ENCODE results near the gene PMF1. TPM values are rescaled to one million over a fixed set of nuclear protein-coding genes. Genes with fewer than 3 reads are reported as not detected.

PMF1 gene
- polyA plus RNA-seq, 3 donors from 2014 or later = 67.3 to 122 (median 100) TPM

DNA sequence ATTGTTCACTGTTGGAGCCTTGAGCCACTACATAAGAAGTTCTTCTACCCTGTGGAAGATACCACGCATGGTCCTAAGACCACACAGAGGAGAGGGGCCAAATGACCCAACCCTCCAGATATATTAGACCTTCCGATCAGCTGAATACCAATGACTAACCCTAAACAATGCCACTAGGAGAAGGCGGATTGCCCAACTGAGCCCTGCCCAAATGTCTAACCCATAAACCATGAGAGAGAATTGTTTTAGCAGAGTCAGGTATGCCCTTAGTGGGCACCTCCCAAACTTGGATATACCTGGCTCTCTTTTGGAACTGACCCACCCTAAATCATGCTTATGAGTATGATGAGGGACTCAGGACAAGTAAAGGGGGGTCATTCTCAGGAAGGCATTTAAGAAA lies 57.5 kb downstream of the PMF1 start:
- peaks cover 22 to 68% (median 55%) of the 10 kb centered on the region in 3 donors for H3K36me3 Mint-ChIP-seq
- peaks cover 0 to 4% (median 3%) of the 10 kb centered on the region in 3 donors for H3K27me3 Mint-ChIP-seq (ENCODE audit: low read depth in 3 of 3)
- H3K4me3 Mint-ChIP-seq = no peak overlapping the region
- H3K27ac Mint-ChIP-seq = no peak overlapping the region
- H3K4me1 Mint-ChIP-seq = no peaks in the 10 kb centered on the region
- H3K9me3 Mint-ChIP-seq = no peaks in the 10 kb centered on the region
- DNase-seq = no peak

DNA sequence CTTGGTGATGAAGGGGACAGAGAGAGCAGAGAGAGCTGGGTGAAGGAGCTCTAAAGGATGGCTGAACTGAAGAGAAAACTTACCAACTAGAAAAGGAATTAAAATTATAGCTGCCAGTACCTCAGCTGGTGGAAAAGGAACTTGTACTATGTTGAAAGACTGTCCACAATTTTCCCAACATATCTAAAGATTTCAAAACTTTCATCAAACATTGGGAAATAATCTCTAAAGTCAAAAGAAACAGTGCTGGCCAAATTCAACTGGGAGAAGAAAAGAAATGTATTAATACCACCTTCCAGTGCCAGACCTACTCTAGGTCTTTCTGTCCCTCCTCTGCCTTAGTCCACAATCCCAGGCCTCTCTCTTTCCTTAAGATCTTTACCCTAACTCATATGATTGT lies 63.7 kb downstream of the PMF1 start:
- DNase-seq = no peak
- H3K27me3 Mint-ChIP-seq (ENCODE audit: low read depth in 3 of 3) = peaks cover 0 to 2% (median 0%) of the 10 kb centered on the region in 3 donors
- peaks cover 8 to 19% of the 10 kb centered on the region in 2 donors for H3K4me1 Mint-ChIP-seq
- H3K9me3 Mint-ChIP-seq = no peaks in the 10 kb centered on the region
- H3K36me3 Mint-ChIP-seq = peaks cover 21 to 47% (median 35%) of the 10 kb centered on the region in 3 donors
- H3K27ac Mint-ChIP-seq = peak overlapping the region in 1 of 6 donors; percentile 6
- no peak overlapping the region for H3K4me3 Mint-ChIP-seq

DNA sequence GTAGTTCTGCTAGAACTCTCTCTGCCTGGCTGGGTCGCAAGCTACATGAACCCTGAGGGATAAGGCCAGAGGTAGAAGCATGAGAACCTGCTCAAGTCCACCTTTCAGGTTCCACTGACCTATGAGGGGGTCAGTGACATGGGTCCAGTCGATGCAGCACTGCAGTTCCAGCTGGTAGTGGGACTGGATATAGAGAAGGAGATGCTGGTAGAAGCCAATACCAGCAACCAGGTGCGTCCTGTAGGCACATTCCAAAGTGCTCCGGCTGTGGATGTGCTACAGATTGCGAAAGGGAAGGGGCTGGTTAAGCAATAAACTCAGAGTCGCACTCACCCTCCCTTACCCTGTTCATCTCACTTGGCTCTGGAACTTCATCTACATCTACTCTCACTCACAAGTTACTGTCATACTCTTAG lies 64.2 kb downstream of the PMF1 start:
- DNase-seq = no peak
- Mint-ChIP-seq H3K27ac (peak overlapping the region in 1 of 6 donors; percentile 17), H3K4me3 (no peak overlapping the region), H3K36me3 (peaks cover 21 to 44% (median 33%) of the 10 kb centered on the region in 3 donors), H3K27me3 (ENCODE audit: low read depth in 3 of 3) (peaks cover 0 to 5% (median 0%) of the 10 kb centered on the region in 3 donors), H3K9me3 (no peaks in the 10 kb centered on the region), H3K4me1 (peaks cover 12 to 23% of the 10 kb centered on the region in 2 donors)

DNA sequence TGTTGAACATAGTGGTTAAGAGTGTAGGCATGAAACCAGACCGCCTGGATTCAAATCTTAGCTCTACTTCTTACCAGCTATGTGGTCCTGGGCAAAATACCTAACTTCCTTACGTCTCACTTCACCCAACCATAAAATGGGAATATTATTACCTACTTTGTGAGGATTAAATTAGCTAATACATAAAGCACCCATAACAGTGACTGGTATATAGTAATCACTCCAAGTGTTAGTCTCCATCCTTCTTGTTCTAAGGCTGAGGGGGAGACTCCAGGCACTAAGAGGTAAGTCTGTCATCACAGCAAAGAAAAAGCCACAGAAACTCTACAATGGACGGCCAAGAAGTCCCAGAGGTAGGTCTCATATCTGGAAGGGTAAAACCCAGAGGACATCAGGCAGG lies 67.0 kb downstream of the PMF1 start:
- Mint-ChIP-seq H3K9me3 (no peaks in the 10 kb centered on the region), H3K4me3 (peak overlapping the region in 3 of 5 donors; percentile 1 to 53 (median 52)), H3K36me3 (peaks cover 8 to 20% (median 13%) of the 10 kb centered on the region in 3 donors), H3K27me3 (ENCODE audit: low read depth in 3 of 3) (peaks cover 4 to 10% (median 5%) of the 10 kb centered on the region in 3 donors), H3K4me1 (peaks cover 29 to 48% of the 10 kb centered on the region in 2 donors), H3K27ac (peak overlapping the region in 3 of 6 donors; percentile 11 to 47 (median 46))
- DNase-seq = no peak

DNA sequence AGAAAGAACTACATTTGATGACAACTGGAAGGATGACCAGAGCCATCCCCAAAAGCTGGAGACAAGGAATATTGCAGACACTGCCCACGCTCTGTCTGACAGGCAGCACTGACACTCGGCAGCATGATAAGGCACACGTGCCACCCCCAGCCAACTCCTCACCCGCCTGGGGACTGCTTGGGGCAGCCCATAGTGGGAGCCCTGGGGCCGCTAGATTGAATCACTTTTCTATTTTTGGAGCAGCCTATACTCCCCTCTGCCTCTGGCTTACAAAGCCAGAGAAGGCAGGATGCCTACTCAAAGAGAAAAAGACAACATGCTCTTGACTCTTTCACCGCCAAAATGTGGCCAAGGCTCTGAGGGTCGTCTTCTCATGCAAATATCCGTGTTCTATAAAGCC lies 68.5 kb downstream of the PMF1 start:
- peaks cover 4 to 10% (median 6%) of the 10 kb centered on the region in 3 donors for H3K27me3 Mint-ChIP-seq (ENCODE audit: low read depth in 3 of 3)
- peaks cover 8 to 17% (median 12%) of the 10 kb centered on the region in 3 donors for H3K36me3 Mint-ChIP-seq
- peak in 1 of 3 donors; percentile 12 for DNase-seq
- H3K4me3 Mint-ChIP-seq = peak overlapping the region; percentile 95 to 99 (median 95)
- no peaks in the 10 kb centered on the region for H3K9me3 Mint-ChIP-seq
- H3K27ac Mint-ChIP-seq = peak overlapping the region; percentile 68 to 98 (median 91)
- peaks cover 29 to 48% of the 10 kb centered on the region in 2 donors for H3K4me1 Mint-ChIP-seq

DNA sequence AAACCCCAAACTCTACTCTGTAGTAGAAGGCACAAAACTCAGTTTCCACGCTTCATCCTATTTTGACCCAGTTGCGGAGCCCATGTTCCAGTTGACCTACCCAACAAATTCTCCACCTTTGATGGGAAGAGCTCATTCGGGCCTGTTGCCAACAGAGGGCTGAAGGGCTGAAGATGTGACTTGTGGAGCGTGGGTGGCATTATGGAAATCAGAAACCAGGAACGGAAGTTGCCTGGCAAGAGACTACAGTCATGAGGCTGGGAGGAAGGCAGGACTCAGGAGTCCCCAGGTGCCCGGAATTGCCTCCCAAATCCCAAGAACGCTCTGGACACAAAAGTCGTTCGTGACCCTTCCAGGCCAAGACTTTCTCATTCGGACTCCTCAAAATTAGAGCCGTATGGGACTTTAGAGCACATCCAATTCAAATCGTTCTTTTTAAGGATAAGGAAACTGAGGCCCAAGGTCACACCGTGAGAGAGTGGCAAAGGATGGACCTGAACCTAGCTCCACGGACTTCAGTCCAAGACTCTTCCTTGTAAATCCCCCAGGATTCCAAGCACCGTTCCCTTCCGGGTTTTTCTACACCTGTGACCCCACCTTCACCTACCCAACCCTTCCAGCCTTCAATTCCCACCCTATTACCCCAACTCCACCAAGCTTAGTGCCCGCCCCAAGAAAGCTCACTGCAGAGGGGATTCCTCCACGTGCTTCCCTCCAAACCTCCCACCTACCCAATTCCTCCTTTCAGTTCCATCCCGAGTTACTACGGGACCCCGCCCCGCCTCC lies 69.1 kb downstream of the PMF1 start:
- Mint-ChIP-seq H3K4me3 (peak overlapping the region; percentile 95 to 99 (median 95)), H3K4me1 (peaks cover 29 to 48% of the 10 kb centered on the region in 2 donors), H3K9me3 (no peaks in the 10 kb centered on the region), H3K36me3 (peaks cover 8 to 14% (median 12%) of the 10 kb centered on the region in 3 donors), H3K27ac (peak overlapping the region; percentile 68 to 98 (median 91)), H3K27me3 (ENCODE audit: low read depth in 3 of 3) (peaks cover 4 to 10% (median 6%) of the 10 kb centered on the region in 3 donors)
- DNase-seq = no peak

DNA sequence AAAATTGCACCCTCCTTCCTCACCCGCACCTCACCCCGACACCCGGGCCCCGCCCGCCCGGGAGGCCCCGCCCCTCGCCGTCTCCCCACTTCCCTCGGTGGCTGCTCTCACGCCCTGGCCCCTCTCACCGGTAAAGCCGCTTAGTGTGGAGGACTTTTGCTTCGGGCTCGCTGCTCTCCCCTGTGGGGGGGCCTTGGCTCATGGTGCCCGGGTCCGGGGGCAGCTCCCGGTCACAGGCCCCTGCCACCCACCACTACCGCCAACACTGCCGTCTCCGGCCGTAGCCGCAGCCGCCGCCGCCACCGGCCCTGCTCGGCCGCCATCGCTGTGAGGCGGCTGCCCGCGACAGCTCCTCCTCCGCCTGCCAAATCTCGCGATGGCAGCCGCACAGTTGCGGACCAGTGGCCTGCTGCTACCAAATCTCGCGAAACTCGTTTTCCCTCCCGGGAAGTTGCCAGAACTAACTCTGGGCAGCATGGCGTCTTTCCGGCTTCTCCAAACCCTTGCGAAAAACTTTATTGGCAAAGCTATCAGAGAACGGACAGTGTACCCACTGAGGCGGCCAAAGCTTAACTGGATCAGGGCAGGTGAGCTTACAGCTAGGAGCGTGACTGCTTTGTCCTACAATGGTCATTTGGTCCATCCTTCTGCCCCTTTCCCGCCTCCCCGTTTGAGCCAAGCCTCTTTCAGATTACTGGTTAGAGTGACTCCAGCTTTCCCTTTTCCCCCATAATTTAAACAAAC lies 69.8 kb downstream of the PMF1 start, which contains the start of gene SMG5:
TSS of gene SMG5 (minus strand) at position 347 of the 744 bp plus-strand sequence. CDS start at position 202, 145 bp downstream.
- Mint-ChIP-seq H3K4me3 (peak within 1 kb of the TSS; percentile 95 to 99 (median 95)), H3K27me3 (ENCODE audit: low read depth in 3 of 3) (peaks cover 4 to 10% (median 6%) of the 10 kb centered on the region in 3 donors), H3K4me1 (peaks cover 29 to 48% of the 10 kb centered on the region in 2 donors), H3K36me3 (peaks cover 7 to 11% (median 7%) of the 10 kb centered on the region in 3 donors), H3K27ac (peak within 1 kb of the TSS; percentile 89 to 98 (median 93)), H3K9me3 (no peaks in the 10 kb centered on the region)
- DNase-seq = peak; percentile 96 to 97 (median 97)

DNA sequence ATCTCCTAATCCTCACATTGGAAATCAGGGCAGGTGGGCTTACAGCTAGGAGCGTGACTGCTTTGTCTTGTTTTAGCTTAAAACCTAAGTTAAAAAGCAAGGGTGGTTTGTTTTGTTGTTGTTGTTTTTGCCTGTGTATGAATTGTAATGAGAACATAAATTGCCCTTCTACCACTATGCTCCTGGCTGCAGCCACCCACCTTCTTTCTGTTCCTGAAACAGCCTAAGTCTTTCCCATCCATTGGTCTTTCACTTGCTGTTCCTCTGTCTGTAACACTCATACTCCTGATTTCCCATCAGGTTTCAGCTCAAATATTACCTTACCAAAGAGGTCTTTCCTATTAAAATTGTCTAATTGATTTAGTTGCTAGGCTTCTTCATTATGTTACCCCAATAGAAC lies 70.7 kb downstream of the PMF1 start:
- Mint-ChIP-seq H3K9me3 (no peaks in the 10 kb centered on the region), H3K36me3 (peaks cover 0 to 2% (median under 1%) of the 10 kb centered on the region in 3 donors), H3K27me3 (ENCODE audit: low read depth in 3 of 3) (peaks cover 4 to 10% (median 6%) of the 10 kb centered on the region in 3 donors), H3K4me3 (peak overlapping the region; percentile 95 to 99 (median 95)), H3K27ac (peak overlapping the region; percentile 89 to 98 (median 93)), H3K4me1 (peaks cover 29 to 48% of the 10 kb centered on the region in 2 donors)
- DNase-seq = no peak

DNA sequence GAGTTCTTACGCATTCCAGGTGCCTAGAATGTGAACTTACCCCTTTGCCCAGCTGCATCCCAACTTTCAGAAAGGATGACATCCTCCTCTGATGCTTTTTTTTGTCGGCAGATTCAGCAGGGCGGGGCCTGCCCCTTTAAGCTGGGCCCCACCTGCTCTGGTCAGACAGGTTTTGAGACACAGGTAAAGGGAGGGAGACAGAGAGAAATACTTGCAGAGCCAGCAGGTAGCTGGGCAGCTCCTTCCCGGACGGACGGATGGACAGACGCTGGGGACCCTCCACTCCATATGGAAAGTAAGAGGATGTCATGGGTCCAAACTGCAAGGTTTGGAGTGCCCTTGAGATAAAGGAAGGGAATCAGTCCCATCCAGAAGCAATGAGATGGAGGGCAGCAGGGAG lies 71.3 kb downstream of the PMF1 start, which contains the start of gene TMEM79:
TSS of gene TMEM79 (plus strand) at position 214 of the 400 bp plus-strand sequence. CDS start 902 bp downstream, outside the sequence.
- Mint-ChIP-seq H3K27ac (peak within 1 kb of the TSS; percentile 89 to 98 (median 93)), H3K27me3 (ENCODE audit: low read depth in 3 of 3) (peaks cover 4 to 10% (median 6%) of the 10 kb centered on the region in 3 donors), H3K36me3 (peaks cover 0 to 6% (median 0%) of the 10 kb centered on the region in 3 donors)

DNA sequence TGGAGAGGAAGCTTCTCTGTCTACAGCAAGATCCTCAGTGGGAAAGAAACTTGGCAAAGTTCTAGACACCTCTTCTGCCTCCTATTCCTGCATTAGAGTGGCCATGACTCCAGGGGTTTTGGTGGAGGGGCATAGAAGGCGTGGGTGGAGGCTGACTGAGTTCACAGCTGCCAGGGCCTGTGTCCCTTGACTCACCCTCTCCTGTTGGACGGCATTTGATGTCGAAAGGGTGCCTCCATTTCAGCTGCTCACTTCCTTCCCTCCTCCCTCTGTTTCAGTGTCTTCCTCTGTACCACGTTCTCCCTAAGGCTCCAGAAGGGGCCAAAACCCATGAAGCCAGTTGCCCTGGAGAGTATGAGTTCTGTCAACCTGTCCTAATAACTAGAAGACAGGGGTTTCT lies 72.0 kb downstream of the PMF1 start:
- peak overlapping the region in 3 of 5 donors; percentile 35 to 55 (median 44) for H3K4me3 Mint-ChIP-seq
- H3K36me3 Mint-ChIP-seq = peaks cover 0 to 6% (median 0%) of the 10 kb centered on the region in 3 donors
- H3K27ac Mint-ChIP-seq = peak overlapping the region in 1 of 6 donors; percentile 42
- no peak for DNase-seq
- peaks cover 29 to 47% of the 10 kb centered on the region in 2 donors for H3K4me1 Mint-ChIP-seq
- H3K9me3 Mint-ChIP-seq = no peaks in the 10 kb centered on the region
- peaks cover 4 to 10% (median 6%) of the 10 kb centered on the region in 3 donors for H3K27me3 Mint-ChIP-seq (ENCODE audit: low read depth in 3 of 3)

More for the DNA sequence above, 71.3 kb downstream of the PMF1 start, which contains the start of gene TMEM79:
- H3K9me3 Mint-ChIP-seq = no peaks in the 10 kb centered on the region
- peaks cover 29 to 48% of the 10 kb centered on the region in 2 donors for H3K4me1 Mint-ChIP-seq
- DNase-seq = no peak
- H3K4me3 Mint-ChIP-seq = peak within 1 kb of the TSS; percentile 95 to 99 (median 95)

DNA sequence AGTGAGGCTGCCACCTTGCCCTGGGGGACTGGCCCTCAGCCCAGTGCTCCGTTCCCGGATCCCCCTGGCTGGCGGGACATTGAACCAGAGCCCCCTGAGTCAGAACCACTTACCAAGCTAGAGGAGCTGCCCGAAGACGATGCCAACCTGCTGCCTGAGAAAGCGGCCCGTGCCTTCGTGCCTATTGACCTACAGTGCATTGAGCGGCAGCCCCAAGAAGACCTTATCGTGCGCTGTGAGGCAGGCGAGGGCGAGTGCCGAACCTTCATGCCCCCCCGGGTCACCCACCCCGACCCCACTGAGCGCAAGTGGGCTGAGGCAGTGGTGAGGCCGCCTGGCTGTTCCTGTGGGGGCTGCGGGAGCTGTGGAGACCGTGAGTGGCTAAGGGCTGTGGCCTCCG lies 72.6 kb downstream of the PMF1 start:
- Mint-ChIP-seq H3K4me3 (no peak overlapping the region), H3K4me1 (peaks cover 29 to 41% of the 10 kb centered on the region in 2 donors), H3K9me3 (no peaks in the 10 kb centered on the region), H3K27me3 (ENCODE audit: low read depth in 3 of 3) (peaks cover 4 to 10% (median 6%) of the 10 kb centered on the region in 3 donors), H3K27ac (no peak overlapping the region), H3K36me3 (peaks cover 0 to 6% (median 0%) of the 10 kb centered on the region in 3 donors)
- no peak for DNase-seq

DNA sequence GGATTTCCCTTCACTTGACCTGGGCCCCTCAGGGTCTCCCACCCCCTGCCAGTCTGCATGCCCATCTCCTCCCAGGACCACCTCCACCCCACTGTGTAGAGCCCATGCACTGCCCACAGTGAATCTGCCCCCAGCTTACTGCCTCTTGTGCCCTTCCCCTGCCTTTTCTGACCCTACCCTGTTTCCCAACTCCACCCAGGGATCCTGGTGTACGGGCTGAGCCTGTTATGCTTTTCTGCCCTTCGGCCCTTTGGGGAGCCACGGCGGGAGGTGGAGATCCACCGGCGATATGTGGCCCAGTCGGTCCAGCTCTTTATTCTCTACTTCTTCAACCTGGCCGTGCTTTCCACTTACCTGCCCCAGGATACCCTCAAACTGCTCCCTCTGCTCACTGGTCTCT lies 73.3 kb downstream of the PMF1 start:
- H3K27me3 Mint-ChIP-seq (ENCODE audit: low read depth in 3 of 3) = peaks cover 4 to 10% (median 6%) of the 10 kb centered on the region in 3 donors
- no peaks in the 10 kb centered on the region for H3K9me3 Mint-ChIP-seq
- DNase-seq = no peak
- peaks cover 27 to 37% of the 10 kb centered on the region in 2 donors for H3K4me1 Mint-ChIP-seq
- no peak overlapping the region for H3K27ac Mint-ChIP-seq
- H3K36me3 Mint-ChIP-seq = peaks cover 0 to 6% (median 0%) of the 10 kb centered on the region in 3 donors
- H3K4me3 Mint-ChIP-seq = no peak overlapping the region

Measured in immature natural killer cell (primary cell).